Measurements from ENCODE around the gene C10orf67.

The C10orf67 gene

DNA sequence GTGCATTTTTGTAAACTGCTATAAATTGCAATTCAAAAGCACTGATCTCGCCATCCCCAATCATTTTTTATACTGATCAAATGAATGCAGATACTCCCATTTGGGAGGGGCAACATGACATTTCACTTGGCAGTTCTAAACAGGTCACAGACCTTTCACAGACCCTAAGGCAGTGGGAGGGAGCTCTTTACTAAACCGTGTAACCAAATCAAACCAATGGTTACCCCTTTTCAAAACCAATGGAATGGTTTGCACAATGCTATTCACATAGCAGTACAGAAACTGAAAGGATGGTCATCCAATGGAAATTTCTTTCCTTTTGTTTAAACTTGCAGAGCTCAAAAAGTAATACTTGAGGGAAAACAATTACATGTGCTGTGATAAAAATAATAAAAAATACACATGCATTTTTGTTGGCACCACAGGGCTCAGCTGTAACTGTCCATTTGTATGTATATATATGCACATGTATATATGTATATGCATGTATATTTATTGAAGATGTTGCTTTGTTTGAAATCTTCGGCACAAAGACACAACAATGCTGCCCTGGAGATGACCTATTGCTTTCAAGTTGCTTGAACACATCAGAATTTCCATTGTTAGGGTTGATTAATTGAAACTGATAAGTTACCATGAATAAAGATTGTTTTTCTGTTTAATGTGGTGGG is 138.5 kb downstream of the C10orf67 start:
- Mint-ChIP-seq H3K27me3 (peaks cover 70% of the 10 kb centered on the region), H3K27ac (no peak overlapping the region), H3K4me3 (no peak overlapping the region), H3K9me3 (no peaks in the 10 kb centered on the region), H3K36me3 (ENCODE audit: low read depth) (no peaks in the 10 kb centered on the region), H3K4me1 (ENCODE audit: low read depth) (no peaks in the 10 kb centered on the region)

- H3K36me3 Mint-ChIP-seq (ENCODE audit: low read depth) = no peaks in the 10 kb centered on the region
- H3K4me1 Mint-ChIP-seq (ENCODE audit: low read depth) = no peaks in the 10 kb centered on the region
- H3K27me3 Mint-ChIP-seq = peaks cover 75% of the 10 kb centered on the region
- no peak overlapping the region for H3K4me3 Mint-ChIP-seq
- no peaks in the 10 kb centered on the region for H3K9me3 Mint-ChIP-seq
- no peak overlapping the region for H3K27ac Mint-ChIP-seq
Observed at GRCh38 chr10:23204773-23205172, 139.8 kb downstream of the C10orf67 start.

- H3K4me3 Mint-ChIP-seq = no peak overlapping the region
- no peaks in the 10 kb centered on the region for H3K9me3 Mint-ChIP-seq
- H3K4me1 Mint-ChIP-seq (ENCODE audit: low read depth) = no peaks in the 10 kb centered on the region
- H3K27ac Mint-ChIP-seq = no peak overlapping the region
- H3K36me3 Mint-ChIP-seq (ENCODE audit: low read depth) = no peaks in the 10 kb centered on the region
- peaks cover 70% of the 10 kb centered on the region for H3K27me3 Mint-ChIP-seq
Observed at GRCh38 chr10:23203369-23204325, 140.9 kb downstream of the C10orf67 start.

GRCh38 chr10:23202779-23203178 is 141.8 kb downstream of the C10orf67 start:
- no peak overlapping the region for H3K27ac Mint-ChIP-seq
- H3K36me3 Mint-ChIP-seq (ENCODE audit: low read depth) = no peaks in the 10 kb centered on the region
- peaks cover 76% of the 10 kb centered on the region for H3K27me3 Mint-ChIP-seq
- no peak overlapping the region for H3K4me3 Mint-ChIP-seq
- no peaks in the 10 kb centered on the region for H3K9me3 Mint-ChIP-seq
- H3K4me1 Mint-ChIP-seq (ENCODE audit: low read depth) = peaks cover 4% of the 10 kb centered on the region

DNA sequence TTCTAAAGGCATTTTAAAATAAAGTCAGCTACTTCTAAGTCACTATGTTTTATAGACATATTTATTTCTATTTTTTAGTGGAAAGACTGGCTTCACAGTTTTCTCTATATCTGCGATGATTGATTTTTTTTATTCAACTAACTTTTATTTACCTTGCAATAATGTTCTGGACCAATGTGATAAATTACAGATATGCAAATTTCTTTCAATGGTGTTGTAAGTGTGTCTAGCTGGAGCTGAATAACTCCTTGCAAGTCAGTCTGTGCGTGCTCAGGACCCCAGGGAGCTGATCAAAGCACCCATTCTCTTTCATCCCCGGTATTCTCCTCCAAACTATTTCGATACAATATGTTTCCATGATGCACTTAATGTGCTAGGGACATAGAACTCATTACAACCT is 142.8 kb downstream of the C10orf67 start:
- no peak overlapping the region for H3K27ac Mint-ChIP-seq
- no peak overlapping the region for H3K4me3 Mint-ChIP-seq
- H3K27me3 Mint-ChIP-seq = peaks cover 78% of the 10 kb centered on the region
- H3K9me3 Mint-ChIP-seq = no peaks in the 10 kb centered on the region
- H3K36me3 Mint-ChIP-seq (ENCODE audit: low read depth) = no peaks in the 10 kb centered on the region
- H3K4me1 Mint-ChIP-seq (ENCODE audit: low read depth) = peaks cover 4% of the 10 kb centered on the region

DNA sequence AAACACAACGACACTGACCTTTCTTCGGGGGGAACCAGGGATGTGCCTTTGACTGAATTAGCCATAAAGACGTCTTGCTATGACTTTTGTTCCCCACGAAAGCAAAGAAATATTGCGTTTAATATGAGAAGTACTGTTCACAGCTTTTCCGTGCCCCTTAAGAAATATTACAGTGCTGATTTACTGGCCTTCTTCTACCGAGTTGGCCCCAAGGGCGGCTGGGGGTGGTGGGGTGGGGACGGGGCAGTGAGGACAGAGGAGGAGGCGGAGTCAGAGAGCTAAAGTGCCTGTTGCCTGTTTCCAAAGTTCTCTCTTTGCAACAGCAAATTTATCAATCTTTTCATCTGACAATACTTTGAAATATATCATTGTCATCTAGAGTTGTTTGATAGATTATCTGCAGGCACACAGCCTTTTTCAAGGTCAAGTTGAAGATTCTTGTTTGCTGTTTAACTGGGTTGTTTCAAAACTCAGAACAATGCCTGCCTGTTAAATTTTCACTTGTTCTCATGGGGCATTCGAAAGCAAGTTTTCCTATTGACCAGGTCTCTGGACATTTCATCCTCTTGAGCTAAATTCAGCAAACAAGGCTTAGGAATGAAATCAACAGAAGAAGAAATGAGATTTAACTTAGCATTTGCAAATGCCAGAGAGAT is 143.5 kb downstream of the C10orf67 start:
- H3K27me3 Mint-ChIP-seq = peaks cover 85% of the 10 kb centered on the region
- H3K27ac Mint-ChIP-seq = no peak overlapping the region
- no peak overlapping the region for H3K4me3 Mint-ChIP-seq
- H3K36me3 Mint-ChIP-seq (ENCODE audit: low read depth) = no peaks in the 10 kb centered on the region
- peaks cover 4% of the 10 kb centered on the region for H3K4me1 Mint-ChIP-seq (ENCODE audit: low read depth)
- no peaks in the 10 kb centered on the region for H3K9me3 Mint-ChIP-seq

DNA sequence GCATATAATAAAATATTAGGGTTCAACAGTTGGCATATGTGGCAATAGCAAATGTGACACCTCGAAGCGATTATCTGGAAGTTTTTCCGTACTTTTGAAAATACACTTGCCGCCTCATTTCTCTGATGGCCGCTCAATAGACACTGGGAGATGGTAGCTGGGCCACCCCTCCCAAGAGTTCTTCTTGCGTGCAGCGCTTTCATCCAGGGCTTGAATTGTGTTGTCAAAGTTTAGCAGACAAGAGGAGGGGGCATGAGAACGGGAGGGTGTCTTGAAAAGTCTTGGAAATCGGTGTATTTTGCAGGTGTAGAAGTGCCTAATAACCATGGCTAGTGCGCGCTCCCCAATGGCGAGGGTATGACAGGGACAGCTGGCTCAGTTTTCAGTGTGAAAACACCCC is 144.0 kb downstream of the C10orf67 start:
- H3K4me3 Mint-ChIP-seq = no peak overlapping the region
- no peaks in the 10 kb centered on the region for H3K36me3 Mint-ChIP-seq (ENCODE audit: low read depth)
- H3K27me3 Mint-ChIP-seq = peaks cover 87% of the 10 kb centered on the region
- no peak overlapping the region for H3K27ac Mint-ChIP-seq
- H3K4me1 Mint-ChIP-seq (ENCODE audit: low read depth) = peaks cover 4% of the 10 kb centered on the region
- no peaks in the 10 kb centered on the region for H3K9me3 Mint-ChIP-seq

DNA sequence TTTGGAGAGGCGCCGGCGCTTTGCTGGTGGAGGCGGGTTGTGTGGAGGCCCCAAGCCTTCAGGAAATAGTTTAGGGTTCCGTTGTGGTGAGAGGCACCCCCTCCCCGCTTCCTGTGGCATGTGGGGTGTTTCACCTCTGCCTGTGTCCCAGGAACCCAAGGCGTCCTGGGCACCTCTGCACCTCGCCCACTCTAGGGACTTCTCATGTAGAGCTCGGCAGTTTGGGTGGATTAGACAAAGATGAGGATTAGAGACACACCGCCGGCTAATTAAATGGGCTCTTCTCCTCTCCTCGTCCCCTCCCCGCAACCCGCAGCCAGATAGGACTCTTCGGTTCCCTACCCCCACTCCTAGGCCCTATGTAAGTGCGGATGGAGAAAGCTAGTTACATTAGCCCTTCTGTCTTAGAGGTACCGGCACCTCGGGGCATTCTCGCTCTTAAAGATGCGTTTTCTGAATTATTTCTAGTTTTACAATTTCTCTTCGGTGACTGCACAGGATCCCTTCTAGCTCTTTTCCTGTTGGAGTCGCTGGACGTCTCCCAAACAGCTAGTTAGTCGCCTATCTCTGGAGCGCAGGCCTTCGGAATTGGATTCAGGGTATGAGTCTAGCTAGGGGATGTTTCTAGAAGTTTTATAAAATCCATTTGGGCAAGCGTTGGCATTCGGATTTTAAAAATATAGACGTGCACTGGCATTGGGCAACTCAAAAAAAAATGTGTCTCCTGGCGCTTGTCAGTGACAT is 144.7 kb downstream of the C10orf67 start:
- Mint-ChIP-seq H3K27ac (no peak overlapping the region), H3K36me3 (ENCODE audit: low read depth) (no peaks in the 10 kb centered on the region), H3K9me3 (no peaks in the 10 kb centered on the region), H3K4me3 (no peak overlapping the region), H3K27me3 (peaks cover 86% of the 10 kb centered on the region), H3K4me1 (ENCODE audit: low read depth) (peaks cover 4% of the 10 kb centered on the region)

- Mint-ChIP-seq H3K36me3 (ENCODE audit: low read depth) (no peaks in the 10 kb centered on the region), H3K4me3 (no peak overlapping the region), H3K27me3 (peaks cover 86% of the 10 kb centered on the region), H3K9me3 (no peaks in the 10 kb centered on the region), H3K27ac (no peak overlapping the region), H3K4me1 (ENCODE audit: low read depth) (peaks cover 4% of the 10 kb centered on the region)
Observed at GRCh38 chr10:23198940-23199767, 145.4 kb downstream of the C10orf67 start.

DNA sequence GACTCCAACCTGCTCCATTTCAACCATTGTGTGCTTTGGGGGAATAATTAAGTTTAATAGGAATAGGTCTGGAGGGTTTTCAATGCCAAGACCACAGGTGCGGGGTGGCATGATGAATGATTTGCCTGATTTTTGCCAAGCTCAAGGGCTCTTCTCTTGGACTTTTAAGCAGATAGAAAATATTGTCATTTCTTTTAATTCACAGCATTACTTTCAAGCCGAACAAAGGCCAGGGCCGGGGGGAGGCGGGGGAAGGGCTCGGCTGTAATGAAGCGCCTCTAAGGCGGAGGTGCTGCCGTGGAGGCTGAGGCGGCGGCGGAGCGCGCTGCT is 146.0 kb downstream of the C10orf67 start:
- Mint-ChIP-seq H3K4me1 (ENCODE audit: low read depth) (peaks cover 6% of the 10 kb centered on the region), H3K36me3 (ENCODE audit: low read depth) (no peaks in the 10 kb centered on the region), H3K27ac (no peak overlapping the region), H3K9me3 (no peaks in the 10 kb centered on the region), H3K4me3 (no peak overlapping the region), H3K27me3 (peaks cover 86% of the 10 kb centered on the region)

DNA sequence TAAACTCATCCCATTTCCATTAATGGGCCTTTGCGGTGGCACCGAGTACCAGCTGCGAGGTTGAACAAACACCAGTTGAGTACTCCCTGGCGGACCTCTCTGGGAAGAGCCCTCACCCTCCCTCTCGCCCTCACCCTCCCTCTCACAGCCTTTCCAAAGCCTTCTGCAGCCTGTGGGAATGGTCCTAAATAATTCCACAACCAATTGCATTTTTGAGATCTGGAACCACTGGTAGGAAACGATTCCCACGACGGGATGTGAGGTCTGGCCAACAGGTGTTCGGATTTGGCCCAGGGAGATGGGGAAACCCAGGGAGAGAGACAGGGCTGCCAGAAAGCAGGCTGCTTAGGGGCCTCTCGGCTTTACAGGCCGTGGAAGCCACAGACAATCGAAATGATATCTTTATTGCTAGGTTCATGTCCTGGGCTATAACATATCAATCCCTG is 147.2 kb downstream of the C10orf67 start:
- Mint-ChIP-seq H3K27me3 (peaks cover 82% of the 10 kb centered on the region), H3K9me3 (no peaks in the 10 kb centered on the region), H3K27ac (no peak overlapping the region), H3K4me3 (no peak overlapping the region), H3K4me1 (ENCODE audit: low read depth) (peaks cover 7% of the 10 kb centered on the region), H3K36me3 (ENCODE audit: low read depth) (no peaks in the 10 kb centered on the region)

- Mint-ChIP-seq H3K4me1 (ENCODE audit: low read depth) (peaks cover 7% of the 10 kb centered on the region), H3K4me3 (no peak overlapping the region), H3K9me3 (no peaks in the 10 kb centered on the region), H3K36me3 (ENCODE audit: low read depth) (no peaks in the 10 kb centered on the region), H3K27me3 (peaks cover 78% of the 10 kb centered on the region), H3K27ac (no peak overlapping the region)
Observed at GRCh38 chr10:23196915-23197314, 147.7 kb downstream of the C10orf67 start.

- Mint-ChIP-seq H3K4me3 (no peak overlapping the region), H3K9me3 (no peaks in the 10 kb centered on the region), H3K27me3 (peaks cover 72% of the 10 kb centered on the region), H3K4me1 (ENCODE audit: low read depth) (peaks cover 8% of the 10 kb centered on the region), H3K36me3 (ENCODE audit: low read depth) (no peaks in the 10 kb centered on the region), H3K27ac (no peak overlapping the region)
Observed at GRCh38 chr10:23195846-23196600, 148.6 kb downstream of the C10orf67 start.

Measured in stimulated activated naive CD8-positive, alpha-beta T cell treated with anti-CD3 and anti-CD28 coated beads, Interleukin-15, Interleukin-2, amounts not matched to agents 100 ng/mL and 50 ng/mL, for 24 hours (primary cell).